ENCODE measurements around the gene PICK1.

DNA sequence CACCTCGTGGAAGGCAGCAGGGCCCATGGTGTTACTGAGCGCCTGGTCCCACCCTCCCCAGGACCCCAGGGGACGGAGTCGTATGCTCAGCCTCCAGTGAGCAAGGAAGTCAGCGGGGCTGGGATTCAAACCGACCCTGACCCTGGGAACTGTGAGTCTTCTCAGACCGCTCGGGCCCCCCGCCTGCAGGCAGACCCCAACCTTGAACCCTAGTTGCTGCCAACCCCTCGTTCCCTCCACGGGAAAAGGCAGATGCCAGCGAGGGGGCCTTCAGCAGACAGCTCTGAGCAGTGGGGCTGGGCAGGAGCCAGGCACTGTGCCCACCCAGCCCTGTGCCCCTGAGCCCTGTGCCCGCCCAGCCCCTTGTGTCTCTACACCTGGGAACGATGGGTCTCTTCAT is 20.4 kb downstream of the PICK1 start:
- TF ChIP-seq, protein P1, sequence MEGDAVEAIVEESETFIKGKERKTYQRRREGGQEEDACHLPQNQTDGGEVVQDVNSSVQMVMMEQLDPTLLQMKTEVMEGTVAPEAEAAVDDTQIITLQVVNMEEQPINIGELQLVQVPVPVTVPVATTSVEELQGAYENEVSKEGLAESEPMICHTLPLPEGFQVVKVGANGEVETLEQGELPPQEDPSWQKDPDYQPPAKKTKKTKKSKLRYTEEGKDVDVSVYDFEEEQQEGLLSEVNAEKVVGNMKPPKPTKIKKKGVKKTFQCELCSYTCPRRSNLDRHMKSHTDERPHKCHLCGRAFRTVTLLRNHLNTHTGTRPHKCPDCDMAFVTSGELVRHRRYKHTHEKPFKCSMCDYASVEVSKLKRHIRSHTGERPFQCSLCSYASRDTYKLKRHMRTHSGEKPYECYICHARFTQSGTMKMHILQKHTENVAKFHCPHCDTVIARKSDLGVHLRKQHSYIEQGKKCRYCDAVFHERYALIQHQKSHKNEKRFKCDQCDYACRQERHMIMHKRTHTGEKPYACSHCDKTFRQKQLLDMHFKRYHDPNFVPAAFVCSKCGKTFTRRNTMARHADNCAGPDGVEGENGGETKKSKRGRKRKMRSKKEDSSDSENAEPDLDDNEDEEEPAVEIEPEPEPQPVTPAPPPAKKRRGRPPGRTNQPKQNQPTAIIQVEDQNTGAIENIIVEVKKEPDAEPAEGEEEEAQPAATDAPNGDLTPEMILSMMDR (conservative IDR thresholded peaks at IDR 0.05; ENCODE audit: low read depth, low read length): no peak
- TF ChIP-seq EZH2phosphoT487 (IDR thresholded peaks at IDR 0.05; ENCODE audit: borderline replicate concordance, low read length) (no peak), EZH2 (IDR thresholded peaks at IDR 0.05; ENCODE audit: low read length, unreplicated experiment) (no peak)

All from PC-3 (cell line).